Neutrophil (primary cell): ENCODE results near the gene ACOT6.

Source experiments
- H3K27ac ChIP-seq: fragments of 200-600 bp; sonication (generic); 2 replicates; pipeline ENCODE4 v1.5.1; 2016; ENCODE audit warnings: mild to moderate bottlenecking, moderate library complexity
- H3K27me3 ChIP-seq: fragments of 200-600 bp; sonication (generic); 2 replicates; pipeline ENCODE4 v1.6.0; 2016; ENCODE audit warnings: mild to moderate bottlenecking
- H3K36me3 ChIP-seq: fragments of 200-600 bp; sonication (generic); 2 replicates; pipeline ENCODE4 v1.5.1; 2017
- H3K4me1 ChIP-seq, 2 experiments: fragments of 200-600 bp in 1 of 2; sonication (generic) in 1 of 2; 1 replicate in 1 of 2; 2 replicates in 1 of 2; pipeline versions ENCODE4 v1.5.1 to v1.6.1; 2013 to 2016; ENCODE audit warnings: low read depth in 1 of 2, low read length in 1 of 2, mild to moderate bottlenecking in 1 of 2, moderate library complexity in 1 of 2; ENCODE audit not compliant: control insufficient read depth in 1 of 2, insufficient read depth in 1 of 2
- H3K4me3 ChIP-seq, 2 experiments: fragments of 200-600 bp in 1 of 2; sonication (generic) in 1 of 2; 1 replicate in 1 of 2; 2 replicates in 1 of 2; pipeline ENCODE4 v1.5.1; 2013 to 2016; ENCODE audit warnings: low read depth in 1 of 2, low read length in 1 of 2, mild to moderate bottlenecking in 1 of 2, moderate library complexity in 1 of 2
- H3K9me3 ChIP-seq: fragments of 200-600 bp; sonication (generic); 2 replicates; pipeline ENCODE4 v1.5.1; 2016
- CTCF ChIP-seq: fragments of 200-600 bp; sonication (generic); IDR thresholded peaks from 2 replicates; pipeline ENCODE4 v1.5.1; 2016; ENCODE audit warnings: antibody characterized with exemption

Gene ACOT6

GRCh38 chr14:73666583-73666982, 54.3 kb downstream of the ACOT6 start:
- Histone ChIP-seq H3K27ac (no peak overlapping the region), H3K36me3 (no peaks in the 10 kb centered on the region), H3K4me1 (no peaks in the 10 kb centered on the region), H3K4me3 (no peak overlapping the region), H3K27me3 (no peaks in the 10 kb centered on the region), H3K9me3 (no peaks in the 10 kb centered on the region)
- no peak for TF ChIP-seq CTCF

- no peaks in the 10 kb centered on the region for H3K4me1 ChIP-seq
- H3K36me3 ChIP-seq, result no peaks in the 10 kb centered on the region
Measured at GRCh38 chr14:73667854-73668253, 55.5 kb downstream of the ACOT6 start.

More at GRCh38 chr14:73667854-73668253, 55.5 kb downstream of the ACOT6 start:
- Histone ChIP-seq H3K9me3 (no peaks in the 10 kb centered on the region), H3K27me3 (no peaks in the 10 kb centered on the region), H3K27ac (no peak overlapping the region), H3K4me3 (no peak overlapping the region)
- TF ChIP-seq CTCF, result no peak
